Coronary artery (tissue), 2 donors: ENCODE data around the gene LMBR1L.
A peak's percentile ranks its signal among the peaks of the same experiment; 100 is the strongest.
"Not testable (repeated sequence)": the region's sequence is repeated elsewhere in the genome, so short reads cannot be mapped to it uniquely, and the experiment has no call there.

ENCODE experiments used
- DNase-seq: peaks from one replicate; pipeline ENCODE4 v3.0.0-alpha.2; 2017; ENCODE audit warnings: low spot score
- H3K27ac ChIP-seq, 2 donors: fragments of 200-600 bp; sonication (generic); one replicate each; pipeline ENCODE4 v1.5.1; 2016 to 2019
- H3K4me3 ChIP-seq: fragments of 200-600 bp; sonication (generic); 2 replicates; pipeline ENCODE4 v1.5.1; 2016; ENCODE audit warnings: mild to moderate bottlenecking, moderate library complexity
- CTCF ChIP-seq: fragments of 200-600 bp; sonication (generic); IDR thresholded peaks from one replicate; pipeline ENCODE4 v1.5.1; 2019; ENCODE audit warnings: antibody characterized with exemption

LMBR1L gene

GRCh38 chr12:49131051-49131893, 20.6 kb upstream of the LMBR1L start, which contains the start of gene TUBA1B:
TUBA1B (minus strand) TSS chr12:49131395; CDS start chr12:49131300, 95 bp downstream.
- TF ChIP-seq CTCF, result no peak
- Histone ChIP-seq H3K27ac (peak within 1 kb of the TSS; percentile 95 to 100), H3K4me3 (peak within 1 kb of the TSS; percentile 100)
- peak; percentile 93 for DNase-seq

DNA sequence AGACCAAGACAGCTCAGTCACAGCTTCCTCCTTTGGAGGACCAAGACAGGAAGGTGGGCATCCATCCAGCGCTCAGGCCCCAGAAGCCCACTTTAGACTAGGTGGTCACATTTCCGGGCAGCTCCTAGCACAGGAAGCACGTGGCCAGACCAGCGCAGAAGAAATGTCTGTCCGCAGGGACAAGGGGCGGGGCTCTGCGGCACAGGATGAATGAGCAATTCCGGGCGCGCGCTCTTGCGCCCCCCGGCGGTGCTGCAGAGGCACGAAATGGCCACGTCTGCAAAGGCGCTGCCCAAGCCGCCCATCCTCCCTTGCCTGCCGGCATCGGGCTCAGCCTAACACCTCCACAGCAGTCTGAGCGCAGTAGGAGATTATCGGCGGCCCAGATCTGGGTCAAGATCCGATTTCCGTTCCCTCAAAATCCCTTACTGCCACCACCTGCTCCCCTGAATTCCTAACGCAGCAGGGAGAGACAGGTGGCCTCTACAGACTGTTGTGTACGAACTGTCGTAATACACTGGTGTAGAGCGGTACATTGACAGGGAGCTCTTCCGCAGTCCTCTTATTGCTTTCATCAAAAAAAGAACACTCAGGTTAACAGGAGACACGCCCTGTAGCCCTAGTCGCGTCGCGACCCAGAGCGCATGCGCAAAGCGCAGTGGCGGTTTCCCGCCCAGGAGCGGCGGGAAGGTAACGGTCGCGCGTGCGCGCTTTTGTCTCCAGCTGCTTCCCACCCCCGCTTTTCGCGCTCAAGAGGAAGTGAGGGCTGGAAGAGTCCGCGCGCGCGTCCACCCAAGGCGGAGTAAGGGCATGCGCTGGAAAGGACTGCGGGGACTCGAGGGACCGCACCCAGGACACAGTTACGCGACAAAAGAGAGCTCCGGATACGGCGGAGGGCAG, 19.8 kb upstream of the LMBR1L start:
- Histone ChIP-seq H3K4me3 (peak overlapping the region; percentile 100), H3K27ac (peak overlapping the region; percentile 95 to 100)
- TF ChIP-seq CTCF, result peak; percentile 79
- peak; percentile 95 for DNase-seq

- H3K4me3 ChIP-seq, result peak overlapping the region; percentile 100
- DNase-seq, result no peak
- no peak for TF ChIP-seq CTCF
These were observed 18.9 kb upstream of the LMBR1L start for GRCh38 chr12:49129332-49130150.

DNA sequence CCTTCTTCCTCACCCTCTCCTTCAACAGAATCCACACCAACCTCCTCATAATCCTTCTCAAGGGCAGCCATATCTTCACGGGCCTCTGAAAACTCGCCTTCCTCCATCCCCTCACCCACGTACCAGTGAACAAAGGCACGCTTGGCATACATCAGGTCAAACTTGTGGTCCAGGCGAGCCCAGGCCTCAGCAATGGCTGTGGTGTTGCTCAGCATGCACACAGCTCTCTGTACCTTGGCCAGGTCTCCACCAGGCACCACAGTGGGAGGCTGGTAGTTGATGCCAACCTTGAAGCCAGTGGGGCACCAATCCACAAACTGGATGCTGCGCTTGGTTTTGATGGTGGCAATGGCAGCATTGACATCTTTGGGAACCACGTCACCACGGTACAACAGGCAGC, 17.3 kb upstream of the LMBR1L start:
- not testable (repeated sequence) for H3K27ac ChIP-seq, DNase-seq, H3K4me3 ChIP-seq

More at GRCh38 chr12:49129332-49130150, 18.9 kb upstream of the LMBR1L start:
- peak overlapping the region; percentile 95 to 100 for H3K27ac ChIP-seq

DNA sequence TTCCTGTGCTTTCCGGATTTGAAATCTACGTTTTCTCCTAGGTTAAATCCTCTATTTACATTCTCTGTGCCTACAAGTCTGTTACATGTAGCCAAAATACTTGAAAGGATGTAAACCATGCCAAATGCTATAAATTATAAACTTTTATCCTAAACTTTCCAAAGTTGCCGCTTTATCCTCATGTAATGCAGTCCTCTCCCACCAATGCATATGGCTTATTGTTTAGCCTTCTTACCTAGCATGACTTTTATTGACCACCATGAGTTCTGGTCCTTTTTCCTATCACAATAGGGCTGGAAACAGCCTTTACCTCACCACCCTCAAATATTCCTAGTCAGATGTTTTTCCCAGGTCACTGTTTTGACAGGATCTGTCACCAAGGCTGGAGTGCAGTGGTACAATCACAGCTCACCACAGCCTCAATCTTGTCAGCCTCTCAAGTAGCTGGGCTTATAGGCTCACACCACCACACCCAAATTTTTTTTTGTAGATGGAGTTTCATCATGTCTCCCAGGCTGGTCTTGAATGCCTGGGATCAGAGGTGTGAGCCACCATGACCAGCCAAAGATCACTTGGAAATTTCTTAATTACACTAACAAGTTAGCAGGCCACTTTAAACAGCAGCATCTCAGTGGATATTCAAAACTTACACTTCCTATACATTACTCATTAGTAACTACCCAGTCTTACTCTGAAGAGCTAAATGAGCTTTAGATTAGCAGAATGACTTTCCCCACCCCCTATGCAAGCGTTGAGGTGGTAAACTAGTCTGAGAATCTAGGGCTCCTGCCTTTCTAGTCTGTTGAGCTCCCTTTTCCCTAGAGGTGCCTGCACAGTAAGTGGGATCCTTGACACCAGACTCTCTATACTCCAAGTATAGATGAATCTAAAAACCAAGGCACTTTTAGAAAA, 16.5 kb upstream of the LMBR1L start:
- DNase-seq, result no peak
- TF ChIP-seq CTCF, result no peak
- Histone ChIP-seq H3K4me3 (no peak overlapping the region), H3K27ac (no peak overlapping the region)

GRCh38 chr12:49121047-49121696, 10.5 kb upstream of the LMBR1L start:
- DNase-seq, result no peak
- H3K27ac ChIP-seq, result no peak overlapping the region
- no peak overlapping the region for H3K4me3 ChIP-seq
- no peak for TF ChIP-seq CTCF
